ENCODE results near the gene PCBP3. TPM values are rescaled to one million over a fixed set of nuclear protein-coding genes. Genes with fewer than 3 reads are reported as not detected.

The PCBP3 gene
- total RNA-seq, 6 experiments from 2014 or later: 0.37 to 1.5 (median 0.69) TPM

DNA sequence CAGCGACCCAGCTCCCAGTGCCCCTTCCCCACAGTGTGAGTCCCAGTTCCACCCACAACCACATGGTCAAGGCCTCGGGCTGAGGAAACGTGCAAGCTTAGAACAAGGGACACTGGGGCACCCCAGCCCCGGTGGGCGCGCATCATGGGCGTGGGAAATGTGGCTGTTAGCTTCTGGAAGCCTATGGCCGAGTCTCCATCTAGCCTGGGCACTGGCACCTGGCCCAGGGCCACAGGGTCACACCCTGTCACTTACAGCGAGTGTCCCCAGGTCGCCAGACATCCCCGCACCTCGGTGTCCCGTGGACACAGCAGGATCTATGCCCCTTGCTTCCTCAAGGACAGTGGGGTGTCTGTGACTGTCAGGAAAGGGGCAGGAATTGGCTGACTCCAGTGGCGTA, 301.1 kb downstream of the PCBP3 start:
- Histone ChIP-seq H3K4me1 (no peaks in the 10 kb centered on the region), H3K27me3 (no peaks in the 10 kb centered on the region), H3K36me3 (no peaks in the 10 kb centered on the region), H3K4me3 (no peak overlapping the region), H3K9me3 (no peaks in the 10 kb centered on the region), H3K27ac (no peak overlapping the region)
- TF ChIP-seq CTCF (IDR thresholded peaks at IDR 0.05) (no peak), POLR2A (IDR thresholded peaks at IDR 0.05) (no peak)
- intact Hi-C loops (cut with DNase I): no loop called here
- ATAC-seq (no peak), DNase-seq (no peak)
- 79% methylated on average over 8 of the region's 14 CpGs for WGBS (ENCODE audit: insufficient coverage, low coverage, low lambda C conversion rate, missing lambda C conversion rate)

- H3K4me3 ChIP-seq: no peak overlapping the region
- ATAC-seq (no peak), DNase-seq (no peak)
- H3K4me1 ChIP-seq: no peaks in the 10 kb centered on the region
- intact Hi-C loops (cut with DNase I): no loop called here
- no peak overlapping the region for H3K27ac ChIP-seq
- TF ChIP-seq POLR2A (IDR thresholded peaks at IDR 0.05) (no peak), CTCF (IDR thresholded peaks at IDR 0.05) (no peak)
- H3K9me3 ChIP-seq: no peaks in the 10 kb centered on the region
- H3K27me3 ChIP-seq: no peaks in the 10 kb centered on the region
- WGBS (ENCODE audit: insufficient coverage, low coverage, low lambda C conversion rate, missing lambda C conversion rate): 74% methylated on average over 3 of the region's 24 CpGs
- no peaks in the 10 kb centered on the region for H3K36me3 ChIP-seq
These were observed 301.7 kb downstream of the PCBP3 start for GRCh38 chr21:45945066-45945867.

- DNase-seq (no peak), ATAC-seq (no peak)
- WGBS (ENCODE audit: insufficient coverage, low coverage, low lambda C conversion rate, missing lambda C conversion rate): 68% methylated on average over 3 of the region's 12 CpGs
- no peaks in the 10 kb centered on the region for H3K4me1 ChIP-seq
- intact Hi-C loops (cut with DNase I): no loop called here
- no peak overlapping the region for H3K4me3 ChIP-seq
- no peaks in the 10 kb centered on the region for H3K36me3 ChIP-seq
- TF ChIP-seq CTCF (IDR thresholded peaks at IDR 0.05) (no peak), POLR2A (IDR thresholded peaks at IDR 0.05) (no peak)
- H3K9me3 ChIP-seq: no peaks in the 10 kb centered on the region
- no peaks in the 10 kb centered on the region for H3K27me3 ChIP-seq
- H3K27ac ChIP-seq: no peak overlapping the region
These were observed 302.3 kb downstream of the PCBP3 start for GRCh38 chr21:45945868-45946210.

GRCh38 chr21:45947296-45947695, 303.8 kb downstream of the PCBP3 start:
- TF ChIP-seq CTCF (IDR thresholded peaks at IDR 0.05): no peak
- no peak for TF ChIP-seq POLR2A (IDR thresholded peaks at IDR 0.05)
- no peak for ATAC-seq
- whole genome bisulfite sequencing (ENCODE audit: insufficient coverage, low coverage, low lambda C conversion rate, missing lambda C conversion rate): 90% methylated on average over 4 of the region's 16 CpGs

More at GRCh38 chr21:45947296-45947695, 303.8 kb downstream of the PCBP3 start:
- DNase-seq: no peak
- Histone ChIP-seq H3K9me3 (no peaks in the 10 kb centered on the region), H3K27me3 (no peaks in the 10 kb centered on the region), H3K27ac (no peak overlapping the region), H3K4me1 (no peaks in the 10 kb centered on the region), H3K4me3 (no peak overlapping the region), H3K36me3 (no peaks in the 10 kb centered on the region)
- intact Hi-C loops (cut with DNase I): no loop called here

All from right lobe of liver (tissue), 6 donors.